Measurements from ENCODE around the gene PCK1. TPM values are rescaled to one million over a fixed set of nuclear protein-coding genes. Genes with fewer than 3 reads are reported as not detected.

PCK1 gene
- total RNA-seq, 1 experiment from 2014 or later = 0.49 TPM

DNA sequence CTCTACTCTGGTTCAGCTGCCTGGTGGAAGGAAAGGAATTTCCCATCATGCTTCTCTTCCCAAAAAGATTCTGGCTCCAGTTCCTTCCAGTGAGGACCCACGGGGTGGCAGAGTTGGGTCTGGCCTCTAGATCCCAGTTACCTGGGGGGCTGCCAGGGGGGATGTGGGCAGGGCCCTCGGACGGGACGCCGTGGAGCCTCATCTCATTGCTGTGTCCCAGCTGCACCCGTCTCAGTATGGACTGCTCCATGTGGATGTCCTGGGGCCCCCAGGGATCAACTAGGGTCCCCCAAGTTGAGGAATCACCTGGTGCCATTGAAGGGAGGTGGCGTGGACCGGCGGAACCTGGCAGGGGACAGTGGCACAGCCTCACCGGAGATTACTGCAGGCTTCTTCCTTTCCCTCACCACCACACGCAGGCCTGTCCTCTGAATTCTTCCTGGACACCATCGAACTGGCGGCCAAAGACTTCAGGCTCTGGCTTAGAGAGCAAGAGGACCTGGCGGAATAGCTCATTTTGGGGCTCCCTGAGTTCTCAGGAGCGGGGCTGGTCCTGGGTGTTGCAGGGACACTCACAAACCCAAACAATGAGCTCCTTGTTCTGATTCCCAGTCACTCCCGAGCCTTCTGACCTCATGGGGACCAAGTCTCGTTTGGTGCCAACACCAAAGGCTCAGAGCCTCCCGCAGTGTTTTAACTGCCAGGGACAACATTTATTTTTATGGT lies 50.8 kb downstream of the PCK1 start:
- Histone ChIP-seq H3K9me3 (ENCODE audit: control insufficient read depth in 1 of 2, insufficient read depth in 1 of 2, low read depth in 1 of 2, low read length in 2 of 2) (no peaks in the 10 kb centered on the region), H2AFZ (ENCODE audit: low read depth, low read length, poor library complexity, severe bottlenecking) (no peak overlapping the region), H3K4me2 (ENCODE audit: low read length) (no peak overlapping the region), H3K4me1 (ENCODE audit: control insufficient read depth in 1 of 2, insufficient read depth in 2 of 2, low read length in 2 of 2) (no peaks in the 10 kb centered on the region), H3K27me3 (ENCODE audit: insufficient read depth, low read length) (peaks cover 11% of the 10 kb centered on the region; the same call in 1 of the 2 replicates), H3K9ac (ENCODE audit: low read length) (no peak overlapping the region), H3K79me2 (ENCODE audit: insufficient read depth, low read length) (no peaks in the 10 kb centered on the region), H3K27ac (ENCODE audit: low read depth, low read length) (no peak overlapping the region), H4K20me1 (ENCODE audit: insufficient read depth) (no peaks in the 10 kb centered on the region), H3K9me2 (ENCODE audit: insufficient read depth) (no peaks in the 10 kb centered on the region), H3K4me3 (replicated peaks in 1 of 2; ENCODE audit: low read depth in 1 of 2, low read length in 2 of 2) (no peak overlapping the region), H3K36me3 (ENCODE audit: control insufficient read depth in 1 of 2, insufficient read depth in 2 of 2, low read length in 2 of 2) (no peaks in the 10 kb centered on the region)
- CTCF ChIA-PET = interaction anchor here (0.7 kb wide), 1 partner anchor 10 kb away, joined by 3 read pairs; no protein-coding TSS in a partner anchor
- RAD21 ChIA-PET (ENCODE audit: low non-redundant PET in 1 of 2, low total read pairs in 2 of 2, uncharacterized antibody in 2 of 2, unreplicated experiment in 2 of 2) = interaction anchor here in 1 of 2 experiments (0.7 kb wide), 1 partner anchor 598 kb away, joined by 7 read pairs; no protein-coding TSS in a partner anchor
- intact Hi-C loops (cut with micrococcal nuclease) = no loop called here
- POLR2A ChIA-PET = no interaction called here
- TF ChIP-seq, protein P1, sequence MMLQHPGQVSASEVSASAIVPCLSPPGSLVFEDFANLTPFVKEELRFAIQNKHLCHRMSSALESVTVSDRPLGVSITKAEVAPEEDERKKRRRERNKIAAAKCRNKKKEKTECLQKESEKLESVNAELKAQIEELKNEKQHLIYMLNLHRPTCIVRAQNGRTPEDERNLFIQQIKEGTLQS (IDR thresholded peaks at IDR 0.05) = no peak
- no peak for TF ChIP-seq CEBPB (IDR thresholded peaks at IDR 0.05; ENCODE audit: low read depth)
- TF ChIP-seq, protein P2, sequence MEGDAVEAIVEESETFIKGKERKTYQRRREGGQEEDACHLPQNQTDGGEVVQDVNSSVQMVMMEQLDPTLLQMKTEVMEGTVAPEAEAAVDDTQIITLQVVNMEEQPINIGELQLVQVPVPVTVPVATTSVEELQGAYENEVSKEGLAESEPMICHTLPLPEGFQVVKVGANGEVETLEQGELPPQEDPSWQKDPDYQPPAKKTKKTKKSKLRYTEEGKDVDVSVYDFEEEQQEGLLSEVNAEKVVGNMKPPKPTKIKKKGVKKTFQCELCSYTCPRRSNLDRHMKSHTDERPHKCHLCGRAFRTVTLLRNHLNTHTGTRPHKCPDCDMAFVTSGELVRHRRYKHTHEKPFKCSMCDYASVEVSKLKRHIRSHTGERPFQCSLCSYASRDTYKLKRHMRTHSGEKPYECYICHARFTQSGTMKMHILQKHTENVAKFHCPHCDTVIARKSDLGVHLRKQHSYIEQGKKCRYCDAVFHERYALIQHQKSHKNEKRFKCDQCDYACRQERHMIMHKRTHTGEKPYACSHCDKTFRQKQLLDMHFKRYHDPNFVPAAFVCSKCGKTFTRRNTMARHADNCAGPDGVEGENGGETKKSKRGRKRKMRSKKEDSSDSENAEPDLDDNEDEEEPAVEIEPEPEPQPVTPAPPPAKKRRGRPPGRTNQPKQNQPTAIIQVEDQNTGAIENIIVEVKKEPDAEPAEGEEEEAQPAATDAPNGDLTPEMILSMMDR (IDR thresholded peaks at IDR 0.05 in 2 of 3, conservative IDR thresholded peaks at IDR 0.05 in 1 of 3; ENCODE audit: borderline replicate concordance in 1 of 3, insufficient read depth in 1 of 3, low read depth in 2 of 3, low read length in 2 of 3) = no peak
- BruUV-seq (replicated peaks) = no TSS peak
- ATAC-seq = no peak; the same call in 1 of the 2 replicates
- DNase-seq (ENCODE audit: low read depth, low spot score) = no peak

DNA sequence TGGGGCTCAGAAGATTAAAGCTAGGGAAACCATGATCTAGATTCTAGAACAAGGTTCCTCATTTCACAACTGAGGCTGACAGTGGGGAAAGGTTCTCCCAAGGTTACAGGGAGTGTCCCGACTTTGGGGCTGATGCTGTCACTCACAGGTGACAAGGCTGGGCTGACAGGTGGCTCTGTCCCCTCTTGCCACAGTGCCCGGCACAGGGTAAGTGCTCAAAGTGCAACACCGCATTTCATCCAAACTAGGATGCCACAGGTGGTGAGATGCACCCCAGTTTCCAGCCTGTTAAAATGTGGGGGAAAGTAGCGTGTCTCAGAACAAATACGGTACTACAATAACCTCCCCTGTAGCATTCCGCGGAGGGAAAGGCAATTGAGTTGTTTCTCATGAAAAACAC lies 51.5 kb downstream of the PCK1 start:
- Histone ChIP-seq H3K9me2 (ENCODE audit: insufficient read depth) (no peaks in the 10 kb centered on the region), H3K4me1 (ENCODE audit: control insufficient read depth in 1 of 2, insufficient read depth in 2 of 2, low read length in 2 of 2) (peaks cover 0 to under 1% of the 10 kb centered on the region in 2 experiments; a peak in 2 of 4 replicates), H3K79me2 (ENCODE audit: insufficient read depth, low read length) (no peaks in the 10 kb centered on the region), H3K4me2 (ENCODE audit: low read length) (no peak overlapping the region), H3K9me3 (ENCODE audit: control insufficient read depth in 1 of 2, insufficient read depth in 1 of 2, low read depth in 1 of 2, low read length in 2 of 2) (no peaks in the 10 kb centered on the region), H3K36me3 (ENCODE audit: control insufficient read depth in 1 of 2, insufficient read depth in 2 of 2, low read length in 2 of 2) (no peaks in the 10 kb centered on the region), H3K27me3 (ENCODE audit: insufficient read depth, low read length) (peaks cover 10% of the 10 kb centered on the region; the same call in 1 of the 2 replicates), H3K27ac (ENCODE audit: low read depth, low read length) (no peak overlapping the region), H3K4me3 (replicated peaks in 1 of 2; ENCODE audit: low read depth in 1 of 2, low read length in 2 of 2) (no peak overlapping the region), H2AFZ (ENCODE audit: low read depth, low read length, poor library complexity, severe bottlenecking) (no peak overlapping the region), H3K9ac (ENCODE audit: low read length) (no peak overlapping the region), H4K20me1 (ENCODE audit: insufficient read depth) (no peaks in the 10 kb centered on the region)
- DNase-seq (ENCODE audit: low read depth, low spot score) (no peak), ATAC-seq (no peak)
- POLR2A ChIA-PET = no interaction called here
- TF ChIP-seq, protein P3, sequence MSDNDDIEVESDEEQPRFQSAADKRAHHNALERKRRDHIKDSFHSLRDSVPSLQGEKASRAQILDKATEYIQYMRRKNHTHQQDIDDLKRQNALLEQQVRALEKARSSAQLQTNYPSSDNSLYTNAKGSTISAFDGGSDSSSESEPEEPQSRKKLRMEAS (IDR thresholded peaks at IDR 0.05) = no peak
- TF ChIP-seq POLR2AphosphoS5 (IDR thresholded peaks at IDR 0.05; ENCODE audit: low read depth, low read length) = no peak
- TF ChIP-seq ZNF274 (IDR thresholded peaks at IDR 0.05; ENCODE audit: low read depth, low read length) = no peak
- TF ChIP-seq RAD21 (IDR thresholded peaks at IDR 0.05; ENCODE audit: low read depth) = no peak
- TF ChIP-seq, protein P2 (IDR thresholded peaks at IDR 0.05 in 2 of 3, conservative IDR thresholded peaks at IDR 0.05 in 1 of 3; ENCODE audit: borderline replicate concordance in 1 of 3, insufficient read depth in 1 of 3, low read depth in 2 of 3, low read length in 2 of 3) = no peak
- TF ChIP-seq, protein P4, sequence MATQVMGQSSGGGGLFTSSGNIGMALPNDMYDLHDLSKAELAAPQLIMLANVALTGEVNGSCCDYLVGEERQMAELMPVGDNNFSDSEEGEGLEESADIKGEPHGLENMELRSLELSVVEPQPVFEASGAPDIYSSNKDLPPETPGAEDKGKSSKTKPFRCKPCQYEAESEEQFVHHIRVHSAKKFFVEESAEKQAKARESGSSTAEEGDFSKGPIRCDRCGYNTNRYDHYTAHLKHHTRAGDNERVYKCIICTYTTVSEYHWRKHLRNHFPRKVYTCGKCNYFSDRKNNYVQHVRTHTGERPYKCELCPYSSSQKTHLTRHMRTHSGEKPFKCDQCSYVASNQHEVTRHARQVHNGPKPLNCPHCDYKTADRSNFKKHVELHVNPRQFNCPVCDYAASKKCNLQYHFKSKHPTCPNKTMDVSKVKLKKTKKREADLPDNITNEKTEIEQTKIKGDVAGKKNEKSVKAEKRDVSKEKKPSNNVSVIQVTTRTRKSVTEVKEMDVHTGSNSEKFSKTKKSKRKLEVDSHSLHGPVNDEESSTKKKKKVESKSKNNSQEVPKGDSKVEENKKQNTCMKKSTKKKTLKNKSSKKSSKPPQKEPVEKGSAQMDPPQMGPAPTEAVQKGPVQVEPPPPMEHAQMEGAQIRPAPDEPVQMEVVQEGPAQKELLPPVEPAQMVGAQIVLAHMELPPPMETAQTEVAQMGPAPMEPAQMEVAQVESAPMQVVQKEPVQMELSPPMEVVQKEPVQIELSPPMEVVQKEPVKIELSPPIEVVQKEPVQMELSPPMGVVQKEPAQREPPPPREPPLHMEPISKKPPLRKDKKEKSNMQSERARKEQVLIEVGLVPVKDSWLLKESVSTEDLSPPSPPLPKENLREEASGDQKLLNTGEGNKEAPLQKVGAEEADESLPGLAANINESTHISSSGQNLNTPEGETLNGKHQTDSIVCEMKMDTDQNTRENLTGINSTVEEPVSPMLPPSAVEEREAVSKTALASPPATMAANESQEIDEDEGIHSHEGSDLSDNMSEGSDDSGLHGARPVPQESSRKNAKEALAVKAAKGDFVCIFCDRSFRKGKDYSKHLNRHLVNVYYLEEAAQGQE (IDR thresholded peaks at IDR 0.05; ENCODE audit: low read depth) = no peak
- TF ChIP-seq ZFX (IDR thresholded peaks at IDR 0.05) = no peak
- intact Hi-C loops (cut with micrococcal nuclease) = no loop called here
- RAD21 ChIA-PET (ENCODE audit: low non-redundant PET in 1 of 2, low total read pairs in 2 of 2, uncharacterized antibody in 2 of 2, unreplicated experiment in 2 of 2) = no interaction called here
- BruUV-seq (replicated peaks) = no TSS peak
- CTCF ChIA-PET = interaction anchor here (1.7 kb wide), 1 partner anchor 10 kb away, joined by 6 read pairs; no protein-coding TSS in a partner anchor

Measured in HCT116 (cell line).